ENCODE results near the gene OSTF1. TPM values are rescaled to one million over a fixed set of nuclear protein-coding genes. Genes with fewer than 3 reads are reported as not detected.

OSTF1 gene
- polyA plus RNA-seq, 1 donor from 2014 or later: 173 TPM

DNA sequence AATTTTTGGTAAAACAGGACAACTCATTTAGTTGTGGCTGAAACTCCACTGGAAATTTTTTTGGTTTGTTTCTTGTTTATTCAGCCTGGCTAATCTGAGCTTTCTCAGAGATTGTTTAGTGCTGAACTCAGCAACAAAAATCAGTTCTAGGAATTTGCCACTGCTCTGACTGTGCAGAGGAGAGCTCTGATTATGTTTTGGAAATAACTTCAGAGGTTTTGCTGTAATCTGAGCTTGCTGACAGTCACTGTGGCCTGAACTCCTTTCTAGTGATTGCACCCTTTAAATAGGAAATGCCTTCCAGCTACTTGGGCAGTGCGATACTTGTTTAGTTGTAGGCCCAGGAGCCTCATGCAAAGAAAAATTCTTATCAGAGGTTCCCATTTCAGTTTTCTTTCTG lies 60.2 kb downstream of the OSTF1 start:
- Mint-ChIP-seq H3K36me3 (peaks cover 18% of the 10 kb centered on the region), H3K27me3 (no peaks in the 10 kb centered on the region), H3K4me3 (no peak overlapping the region), H3K9me3 (peaks cover 0 to 9% (median 6%) of the 10 kb centered on the region in 3 donors), H3K27ac (peak overlapping the region in 2 of 3 donors; percentile 47 to 64), H3K4me1 (peaks cover 13 to 32% (median 18%) of the 10 kb centered on the region in 3 donors)

DNA sequence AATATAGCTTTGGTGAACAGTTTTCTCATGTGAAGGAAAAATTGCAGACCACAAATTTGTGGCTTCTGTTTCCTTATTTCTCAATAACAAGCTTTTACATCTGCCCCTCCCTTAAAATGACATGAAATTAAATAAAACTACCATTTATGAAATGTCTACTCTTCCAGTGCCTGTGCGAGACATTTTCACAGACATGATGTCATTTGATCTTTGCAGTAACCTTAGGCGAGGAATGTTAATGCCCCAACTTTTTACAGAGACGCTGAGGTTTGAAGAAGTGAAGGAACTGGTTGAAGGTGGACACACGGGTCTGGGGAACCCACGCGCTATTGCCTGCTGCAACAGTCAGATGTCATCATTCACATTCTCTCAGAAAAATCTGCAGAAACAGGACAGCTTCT lies 61.5 kb downstream of the OSTF1 start:
- H3K36me3 Mint-ChIP-seq: peaks cover 5% of the 10 kb centered on the region
- no peak overlapping the region for H3K4me3 Mint-ChIP-seq
- H3K27me3 Mint-ChIP-seq: no peaks in the 10 kb centered on the region
- peak overlapping the region in 2 of 3 donors; percentile 73 to 77 for H3K27ac Mint-ChIP-seq
- H3K4me1 Mint-ChIP-seq: peaks cover 13 to 32% (median 18%) of the 10 kb centered on the region in 3 donors
- peaks cover 0 to 4% (median 0%) of the 10 kb centered on the region in 3 donors for H3K9me3 Mint-ChIP-seq

DNA sequence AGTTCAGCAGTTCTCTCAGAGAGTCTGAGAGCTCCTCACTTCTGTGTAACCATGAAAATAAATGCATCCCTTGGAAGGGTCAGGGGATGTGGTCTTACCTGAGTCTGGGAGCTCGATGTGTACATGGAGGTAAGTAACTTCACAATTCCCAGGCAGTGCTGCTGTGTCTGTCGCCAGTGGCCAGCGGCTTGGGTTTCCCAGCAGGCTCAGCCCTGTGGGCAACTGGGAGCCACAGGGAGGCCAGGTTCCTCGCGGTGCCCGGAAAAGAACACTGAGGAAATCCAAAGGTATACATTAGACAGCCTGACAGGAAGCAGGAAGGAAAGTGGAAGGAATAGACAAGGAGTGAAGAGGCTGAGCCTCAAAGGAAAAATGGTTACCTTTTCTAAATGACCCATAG lies 62.2 kb downstream of the OSTF1 start:
- H3K4me3 Mint-ChIP-seq: no peak overlapping the region
- H3K27me3 Mint-ChIP-seq: no peaks in the 10 kb centered on the region
- no peaks in the 10 kb centered on the region for H3K9me3 Mint-ChIP-seq
- peaks cover 13 to 29% (median 18%) of the 10 kb centered on the region in 3 donors for H3K4me1 Mint-ChIP-seq
- no peaks in the 10 kb centered on the region for H3K36me3 Mint-ChIP-seq
- peak overlapping the region in 2 of 3 donors; percentile 41 to 77 for H3K27ac Mint-ChIP-seq

DNA sequence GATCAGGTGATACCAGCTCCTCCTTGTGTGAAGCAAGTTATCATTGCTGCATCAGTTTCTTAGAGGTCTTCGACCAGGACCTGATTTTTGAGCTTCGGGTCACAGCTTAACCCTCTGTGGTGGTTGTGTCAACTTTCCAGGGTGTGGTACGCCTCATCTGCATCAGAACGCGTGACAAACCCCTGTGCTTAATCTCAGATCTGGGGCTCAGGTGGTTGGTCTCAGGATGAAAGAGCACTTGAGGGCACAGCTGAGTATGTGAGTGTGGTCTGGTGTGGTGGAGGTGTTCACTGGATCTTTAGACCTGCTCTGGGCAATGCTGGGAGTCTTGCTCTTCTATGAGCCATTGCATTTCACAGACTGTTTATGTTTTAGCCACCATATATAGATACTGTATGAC lies 64.1 kb downstream of the OSTF1 start:
- H3K27ac Mint-ChIP-seq: peak overlapping the region in 1 of 3 donors; percentile 45
- no peaks in the 10 kb centered on the region for H3K9me3 Mint-ChIP-seq
- no peaks in the 10 kb centered on the region for H3K27me3 Mint-ChIP-seq
- H3K4me1 Mint-ChIP-seq: peaks cover 8 to 23% (median 14%) of the 10 kb centered on the region in 3 donors
- no peak overlapping the region for H3K4me3 Mint-ChIP-seq
- H3K36me3 Mint-ChIP-seq: peaks cover 2% of the 10 kb centered on the region

DNA sequence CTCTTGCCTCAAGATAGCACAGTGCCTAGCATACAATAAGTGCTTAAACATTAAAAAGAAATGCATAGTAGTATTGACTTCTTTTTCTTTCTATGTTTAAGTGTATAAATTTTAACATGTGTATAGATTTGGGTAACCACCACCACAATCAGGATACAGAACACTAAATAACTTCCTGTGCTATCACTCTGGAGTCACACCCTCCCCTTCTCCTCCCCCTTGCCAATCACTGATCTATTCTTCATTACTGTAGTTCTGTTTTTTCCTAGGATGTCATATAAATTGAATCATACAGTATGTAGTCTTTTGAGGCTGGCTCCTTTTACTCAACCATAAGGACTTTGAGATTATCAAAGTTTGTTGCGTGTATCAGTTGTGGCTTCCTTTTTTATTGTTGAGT lies 68.5 kb downstream of the OSTF1 start:
- H3K27me3 Mint-ChIP-seq: no peaks in the 10 kb centered on the region
- H3K27ac Mint-ChIP-seq: no peak overlapping the region
- H3K4me1 Mint-ChIP-seq: peaks cover 0 to 4% (median 1%) of the 10 kb centered on the region in 3 donors
- no peaks in the 10 kb centered on the region for H3K9me3 Mint-ChIP-seq
- peaks cover 3% of the 10 kb centered on the region for H3K36me3 Mint-ChIP-seq
- no peak overlapping the region for H3K4me3 Mint-ChIP-seq

DNA sequence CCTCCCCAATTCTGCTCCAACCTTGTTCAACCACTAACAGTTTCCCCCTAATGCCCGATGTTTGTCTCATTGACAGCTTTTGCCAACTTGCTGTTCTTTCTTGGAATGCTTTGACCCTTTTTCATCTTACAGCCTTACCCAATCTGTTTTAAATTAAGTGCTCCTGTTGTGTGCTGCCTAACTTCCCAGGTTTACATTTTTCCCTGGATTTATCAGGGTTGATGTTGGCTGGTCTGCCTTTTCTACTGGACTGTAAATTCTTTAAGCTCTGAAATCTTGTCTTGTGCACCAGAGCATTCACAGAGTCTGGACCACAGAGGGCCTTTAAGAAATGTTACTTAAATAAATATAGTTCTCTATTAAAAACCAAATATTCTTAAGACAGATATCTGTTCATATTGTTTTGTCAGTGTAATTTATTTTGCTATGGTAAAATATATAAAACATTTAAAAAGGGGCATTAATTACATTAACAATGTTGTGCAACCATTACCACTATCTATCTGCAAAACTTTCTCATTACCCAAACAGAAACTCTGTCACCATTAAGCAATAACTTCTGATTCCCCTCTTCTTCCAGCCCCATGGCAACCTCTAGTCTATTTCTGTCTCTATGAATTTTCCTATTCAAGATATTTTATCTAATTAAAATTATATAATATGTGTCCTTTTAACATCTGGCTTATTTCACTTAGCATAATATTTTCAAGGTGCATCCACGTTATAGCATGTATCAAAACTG lies 73.0 kb downstream of the OSTF1 start:
- peaks cover 0 to 2% (median 1%) of the 10 kb centered on the region in 3 donors for H3K4me1 Mint-ChIP-seq
- H3K27ac Mint-ChIP-seq: no peak overlapping the region
- H3K4me3 Mint-ChIP-seq: peak overlapping the region in 1 of 4 donors; percentile 51
- H3K36me3 Mint-ChIP-seq: peaks cover 11% of the 10 kb centered on the region
- H3K9me3 Mint-ChIP-seq: peaks cover 0 to 4% (median 0%) of the 10 kb centered on the region in 3 donors
- no peaks in the 10 kb centered on the region for H3K27me3 Mint-ChIP-seq

DNA sequence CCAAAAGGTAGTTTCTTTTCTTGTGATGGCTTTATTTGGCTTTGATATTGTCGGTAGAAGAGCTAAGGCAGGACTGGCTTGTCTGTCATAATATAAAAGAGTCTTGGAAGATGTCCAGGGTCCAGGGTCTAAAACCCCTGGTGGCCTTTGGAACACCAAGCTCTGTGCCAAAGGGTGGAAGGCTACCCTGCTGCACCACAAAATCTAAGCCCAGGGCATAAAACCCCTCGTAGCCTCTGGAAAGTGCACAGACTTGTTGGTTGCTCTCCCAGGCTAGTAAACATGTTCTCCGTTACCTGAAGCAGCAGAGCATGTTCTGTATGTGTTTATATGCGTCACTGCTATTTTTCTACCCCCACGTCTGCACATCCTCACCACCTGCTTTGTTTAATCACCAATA lies 75.5 kb downstream of the OSTF1 start:
- Mint-ChIP-seq H3K27ac (no peak overlapping the region), H3K4me1 (no peaks in the 10 kb centered on the region), H3K4me3 (no peak overlapping the region), H3K27me3 (no peaks in the 10 kb centered on the region), H3K36me3 (peaks cover 15% of the 10 kb centered on the region), H3K9me3 (peaks cover 3 to 8% (median 6%) of the 10 kb centered on the region in 3 donors)

DNA sequence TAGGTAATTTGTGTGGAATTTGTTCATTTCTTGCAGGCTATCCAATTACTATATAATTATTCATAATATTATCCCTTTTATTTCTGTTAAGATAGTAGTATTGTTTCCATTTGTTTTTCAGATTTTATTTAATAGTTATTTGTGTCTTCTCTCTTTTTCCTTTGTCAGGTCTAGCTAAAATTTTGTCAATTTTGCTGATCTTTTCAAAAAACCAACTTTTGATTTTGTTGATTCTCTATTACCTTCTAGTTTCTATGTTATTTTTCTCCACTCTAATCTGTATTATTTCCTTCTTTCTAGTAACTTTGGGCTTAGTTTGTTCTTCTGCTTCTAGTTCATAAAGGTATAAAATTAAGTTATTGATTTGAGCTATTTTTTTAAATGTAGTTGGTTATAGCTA lies 76.3 kb downstream of the OSTF1 start:
- no peaks in the 10 kb centered on the region for H3K27me3 Mint-ChIP-seq
- peaks cover 20% of the 10 kb centered on the region for H3K36me3 Mint-ChIP-seq
- H3K4me3 Mint-ChIP-seq: no peak overlapping the region

DNA sequence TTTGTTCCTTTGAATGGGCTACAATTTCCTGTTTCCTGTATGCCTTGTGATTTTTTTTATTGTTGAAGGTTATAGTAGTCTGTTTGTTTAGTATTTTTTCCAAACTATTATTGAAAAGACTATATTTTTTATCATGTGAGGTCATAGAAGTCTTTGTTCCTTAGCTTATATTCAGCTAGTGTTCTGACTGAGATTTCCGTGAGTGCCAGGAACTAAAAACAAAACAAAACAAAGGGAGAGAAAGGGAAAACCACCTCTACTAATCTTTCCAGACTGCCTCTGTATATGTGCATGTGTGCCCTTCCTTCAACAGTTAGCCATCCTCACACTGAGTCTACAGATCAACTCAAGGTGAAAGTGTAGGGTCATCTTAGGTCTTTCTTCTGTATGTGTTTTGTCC lies 79.0 kb downstream of the OSTF1 start:
- Mint-ChIP-seq H3K27me3 (no peaks in the 10 kb centered on the region), H3K27ac (no peak overlapping the region), H3K4me3 (no peak overlapping the region)

More for the DNA sequence above, 76.3 kb downstream of the OSTF1 start:
- no peaks in the 10 kb centered on the region for H3K4me1 Mint-ChIP-seq
- peaks cover 3 to 8% (median 6%) of the 10 kb centered on the region in 3 donors for H3K9me3 Mint-ChIP-seq
- H3K27ac Mint-ChIP-seq: no peak overlapping the region

DNA sequence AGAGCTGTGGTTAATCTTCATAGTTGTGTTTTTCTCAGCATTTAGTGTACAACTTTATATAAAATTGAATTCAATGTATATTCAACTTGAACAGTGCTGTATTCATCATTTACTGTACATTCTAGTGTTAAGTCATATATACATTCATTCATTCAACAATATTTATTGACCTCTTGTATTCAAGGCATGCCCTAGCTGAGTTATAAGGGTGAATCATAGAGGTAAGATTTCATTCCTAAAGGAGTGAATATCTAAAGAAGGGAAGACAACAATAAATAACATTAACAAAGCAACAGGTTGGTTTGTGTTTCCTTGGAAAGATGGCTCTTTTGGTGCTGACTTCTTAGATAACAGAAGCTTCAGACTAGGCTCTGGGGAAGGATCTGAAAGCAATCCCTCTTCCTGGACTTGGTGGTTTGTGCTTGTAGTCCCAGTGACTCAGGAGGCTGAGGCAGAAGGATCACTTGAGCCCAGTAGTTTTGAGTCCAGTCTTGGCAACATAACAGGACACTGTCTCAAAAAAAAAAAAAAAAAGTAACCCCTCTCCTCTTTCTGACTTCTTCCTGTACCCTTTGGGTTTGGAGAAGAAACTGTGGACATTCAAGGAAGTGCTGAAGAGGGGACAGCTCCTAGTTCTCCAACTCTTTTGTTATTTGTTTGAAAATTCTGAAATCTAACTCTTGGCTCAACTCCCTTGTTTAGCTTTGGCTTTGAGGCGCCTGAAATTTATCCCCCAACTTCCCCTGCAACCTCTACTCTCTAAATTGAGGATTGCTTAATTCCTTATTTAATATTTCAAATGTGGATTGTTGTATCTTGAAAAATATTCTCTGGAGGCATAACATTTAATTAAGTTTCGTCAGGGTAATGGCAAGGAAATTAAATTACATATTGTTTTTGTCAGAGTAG lies 80.2 kb downstream of the OSTF1 start:
- peaks cover 3 to 6% (median 4%) of the 10 kb centered on the region in 3 donors for H3K9me3 Mint-ChIP-seq
- peaks cover 18% of the 10 kb centered on the region for H3K36me3 Mint-ChIP-seq
- peak overlapping the region in 1 of 4 donors; percentile 56 for H3K4me3 Mint-ChIP-seq
- no peaks in the 10 kb centered on the region for H3K27me3 Mint-ChIP-seq
- H3K4me1 Mint-ChIP-seq: no peaks in the 10 kb centered on the region
- H3K27ac Mint-ChIP-seq: peak overlapping the region in 1 of 3 donors; percentile 14

More for the DNA sequence above, 79.0 kb downstream of the OSTF1 start:
- Mint-ChIP-seq H3K4me1 (no peaks in the 10 kb centered on the region), H3K36me3 (peaks cover 20% of the 10 kb centered on the region), H3K9me3 (peaks cover 3 to 8% (median 6%) of the 10 kb centered on the region in 3 donors)

DNA sequence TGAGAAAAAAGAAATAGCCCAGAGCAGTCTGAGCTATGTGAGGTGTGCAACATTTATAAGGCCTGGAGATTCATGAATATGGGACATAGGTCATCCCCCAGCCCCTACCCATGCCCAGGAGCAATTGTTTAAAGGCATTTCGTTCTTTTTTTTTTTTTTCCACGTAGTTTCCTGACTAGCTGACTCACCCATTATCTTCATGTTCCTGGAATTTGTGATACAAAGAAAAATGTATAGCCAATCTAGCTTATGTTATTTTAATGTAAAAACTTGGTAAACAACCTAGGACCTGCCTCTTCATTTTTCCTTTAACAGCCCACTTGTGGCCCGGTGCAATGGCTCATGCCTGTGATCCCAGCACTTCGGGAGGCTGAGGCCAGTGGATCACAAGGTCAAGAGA lies 81.3 kb downstream of the OSTF1 start:
- Mint-ChIP-seq H3K4me1 (no peaks in the 10 kb centered on the region), H3K27me3 (no peaks in the 10 kb centered on the region), H3K27ac (no peak overlapping the region), H3K4me3 (no peak overlapping the region), H3K9me3 (peaks cover 3 to 6% (median 4%) of the 10 kb centered on the region in 3 donors), H3K36me3 (peaks cover 15% of the 10 kb centered on the region)

DNA sequence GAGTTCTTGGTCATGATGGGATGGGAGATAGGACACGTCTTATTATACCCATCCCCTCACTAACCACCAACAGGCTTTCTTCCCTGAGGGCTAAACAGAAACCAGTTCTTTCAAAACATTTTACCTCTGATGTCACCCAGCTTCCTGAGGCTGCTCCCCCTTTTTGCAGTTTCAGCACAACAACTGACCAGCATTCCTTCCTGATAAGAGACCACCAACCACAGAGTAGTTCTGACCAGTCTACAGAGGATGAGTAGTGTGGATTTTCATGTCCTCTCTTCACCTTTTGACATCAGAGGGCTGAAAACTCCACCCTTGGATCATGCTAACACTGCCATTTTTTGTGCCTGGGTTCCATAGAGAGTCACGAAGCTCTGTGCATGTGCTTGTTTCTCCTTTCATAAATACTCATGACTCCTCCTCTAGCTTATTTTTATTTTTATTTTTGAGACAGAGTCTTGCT lies 82.6 kb downstream of the OSTF1 start:
- no peak overlapping the region for H3K27ac Mint-ChIP-seq
- peaks cover 3 to 6% (median 4%) of the 10 kb centered on the region in 3 donors for H3K9me3 Mint-ChIP-seq
- H3K4me3 Mint-ChIP-seq: no peak overlapping the region
- no peaks in the 10 kb centered on the region for H3K27me3 Mint-ChIP-seq
- H3K36me3 Mint-ChIP-seq: peaks cover 14% of the 10 kb centered on the region
- H3K4me1 Mint-ChIP-seq: peaks cover 0 to 2% (median 0%) of the 10 kb centered on the region in 3 donors

DNA sequence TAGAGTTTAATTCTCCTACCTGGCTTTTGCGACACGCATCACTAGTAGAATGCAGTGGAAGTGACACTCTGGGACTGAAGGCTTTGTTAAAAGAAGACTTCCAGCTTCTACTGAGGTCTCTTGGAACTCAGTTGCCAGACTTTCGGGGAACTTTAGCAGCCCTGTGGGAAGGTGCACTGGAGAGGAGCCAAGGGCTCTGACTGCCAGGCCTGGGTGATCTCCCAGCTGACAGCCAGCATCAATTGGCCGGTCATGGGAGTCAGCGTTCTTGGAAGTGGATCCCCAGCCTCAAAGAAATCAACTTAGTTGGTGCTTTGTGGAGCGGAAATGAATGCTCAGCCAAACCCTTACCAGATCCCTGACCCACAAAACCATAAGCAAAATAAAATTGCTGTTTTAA lies 87.1 kb downstream of the OSTF1 start:
- peaks cover 0 to 2% (median 0%) of the 10 kb centered on the region in 3 donors for H3K4me1 Mint-ChIP-seq
- no peaks in the 10 kb centered on the region for H3K9me3 Mint-ChIP-seq
- no peak overlapping the region for H3K27ac Mint-ChIP-seq
- H3K27me3 Mint-ChIP-seq: no peaks in the 10 kb centered on the region
- peaks cover 2% of the 10 kb centered on the region for H3K36me3 Mint-ChIP-seq
- H3K4me3 Mint-ChIP-seq: no peak overlapping the region

DNA sequence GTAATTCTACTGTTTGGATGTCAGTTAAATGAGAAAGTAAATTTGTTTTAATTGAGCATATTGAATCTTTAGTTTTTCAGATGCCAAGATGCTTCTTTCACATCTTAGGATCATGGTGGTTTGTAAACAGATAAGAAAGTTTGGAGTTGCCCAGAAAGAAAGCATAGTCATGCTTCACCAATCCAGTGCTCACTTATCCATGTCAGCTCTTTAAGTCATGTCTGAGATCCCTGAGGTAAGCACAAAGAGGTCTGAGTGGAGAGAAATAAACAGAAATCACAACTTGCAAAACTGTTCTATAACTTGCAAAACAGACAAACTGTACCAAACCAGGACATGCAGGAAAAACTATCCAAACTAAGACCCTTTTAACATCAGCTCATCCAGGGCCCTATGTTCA lies 87.7 kb downstream of the OSTF1 start:
- H3K9me3 Mint-ChIP-seq: no peaks in the 10 kb centered on the region
- peaks cover 2% of the 10 kb centered on the region for H3K36me3 Mint-ChIP-seq
- no peaks in the 10 kb centered on the region for H3K27me3 Mint-ChIP-seq
- no peak overlapping the region for H3K27ac Mint-ChIP-seq
- H3K4me1 Mint-ChIP-seq: peaks cover 0 to 2% (median 0%) of the 10 kb centered on the region in 3 donors
- H3K4me3 Mint-ChIP-seq: no peak overlapping the region

DNA sequence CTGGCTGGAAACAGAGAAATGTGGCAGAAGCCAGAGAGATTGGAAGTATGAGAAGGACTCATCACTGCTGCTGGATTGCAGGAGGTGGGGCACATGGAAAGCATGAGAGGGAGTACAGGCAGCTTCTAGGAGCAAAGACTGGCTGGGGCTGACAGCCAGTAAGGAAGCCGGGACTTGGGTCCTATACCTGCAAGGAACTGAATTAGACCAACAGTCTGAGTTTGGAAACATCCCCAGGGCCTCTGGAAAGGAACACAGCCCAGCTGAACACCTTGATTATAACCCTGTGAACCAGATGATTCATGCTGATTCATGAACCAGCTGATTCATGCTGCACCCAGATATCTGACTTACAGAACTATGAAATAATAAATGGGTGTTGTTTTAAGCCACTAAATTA lies 93.4 kb downstream of the OSTF1 start:
- Mint-ChIP-seq H3K9me3 (no peaks in the 10 kb centered on the region), H3K27me3 (no peaks in the 10 kb centered on the region), H3K36me3 (peaks cover 3% of the 10 kb centered on the region), H3K27ac (no peak overlapping the region), H3K4me3 (no peak overlapping the region), H3K4me1 (peaks cover 0 to 3% (median 2%) of the 10 kb centered on the region in 3 donors)
